H1 (cell line): ENCODE measurements around the gene THADA. TPM values are rescaled to one million over a fixed set of nuclear protein-coding genes. Genes with fewer than 3 reads are reported as not detected.

Experiments used
- CTCF ChIA-PET: fragments of 300-600 bp; sonication (Branson Sonifier 250); formaldehyde crosslinking; loops from one replicate; lab custom pipeline; 2021; ENCODE audit not compliant: partially characterized antibody; lab: Charles Lee
- POLR2A ChIA-PET: fragments of 300-600 bp; sonication (Branson Sonifier 250); formaldehyde crosslinking; loops from one replicate; lab custom pipeline; 2021; ENCODE audit warnings: inconsistent platforms; ENCODE audit not compliant: partially characterized antibody; lab: Charles Lee
- DNase-seq, 2 experiments: peaks; one replicate each; pipeline versions ENCODE4 v3.0.0 to v3.0.0-alpha.2; 2010 to 2022; ENCODE audit warnings: low spot score in 2 of 2, low read depth in 1 of 2, mixed read lengths in 1 of 2
- FAIRE-seq: peaks from 2 replicates; lab custom pipeline; 2011; peaks lifted over from hg19 to GRCh38; lab: Jason Lieb, UNC
- H2AFZ ChIP-seq: 2 replicates; pipeline ENCODE4 v1.8.1; 2012; ENCODE audit warnings: low read length, inconsistent platforms
- H2AK5ac ChIP-seq: 2 replicates; pipeline ENCODE4 v1.6.1; 2013; ENCODE audit warnings: low read depth, low read length
- H2BK120ac ChIP-seq: replicated peaks from 2 replicates; pipeline ENCODE3; 2013; ENCODE audit warnings: low read depth, low read length, inconsistent platforms
- H2BK12ac ChIP-seq: 2 replicates; pipeline ENCODE4 v1.6.1; 2013; ENCODE audit warnings: low read depth, low read length
- H2BK15ac ChIP-seq: 2 replicates; pipeline ENCODE4 v1.6.1; 2013; ENCODE audit warnings: low read length
- H2BK20ac ChIP-seq: 2 replicates; pipeline ENCODE4 v1.6.1; 2013; ENCODE audit warnings: low read length
- H2BK5ac ChIP-seq: 2 replicates; pipeline ENCODE4 v1.6.1; 2013; ENCODE audit warnings: low read depth, low read length
- H3K14ac ChIP-seq: 2 replicates; pipeline ENCODE4 v1.6.1; 2013; ENCODE audit warnings: inconsistent platforms; ENCODE audit not compliant: insufficient read length
- H3K18ac ChIP-seq: 2 replicates; pipeline ENCODE4 v1.6.1; 2013; ENCODE audit warnings: low read length; ENCODE audit errors: extremely low read depth
- H3K23ac ChIP-seq: 2 replicates; pipeline ENCODE4 v1.6.1; 2013; ENCODE audit warnings: inconsistent platforms; ENCODE audit not compliant: insufficient read length
- H3K23me2 ChIP-seq: 2 replicates; pipeline ENCODE4 v1.6.1; 2013; ENCODE audit warnings: low read depth, low read length
- H3K27ac ChIP-seq: 2 replicates; pipeline ENCODE4 v1.6.1; 2011; ENCODE audit warnings: low read depth, low read length, inconsistent platforms
- H3K27me3 ChIP-seq, 4 experiments: replicated peaks in 1 of 4; 1 replicate in 1 of 4; 2 replicates in 3 of 4; pipeline versions ENCODE4 v1.6.1 to v1.8.1; 2011 to 2013; ENCODE audit warnings: low read length in 3 of 4, mild to moderate bottlenecking in 3 of 4, inconsistent platforms in 2 of 4, mixed read lengths in 2 of 4, moderate library complexity in 1 of 4; ENCODE audit not compliant: control insufficient read depth in 3 of 4, insufficient read depth in 3 of 4; ENCODE audit errors: extremely low read depth in 1 of 4
- H3K36me3 ChIP-seq, 4 experiments: 2 replicates each; pipeline versions ENCODE4 v1.6.1 to v1.8.1; 2011 to 2013; ENCODE audit warnings: mild to moderate bottlenecking in 4 of 4, low read length in 3 of 4, moderate library complexity in 2 of 4, control low read depth in 1 of 4, inconsistent platforms in 1 of 4; ENCODE audit not compliant: insufficient read depth in 4 of 4, control insufficient read depth in 2 of 4
- H3K4ac ChIP-seq: replicated peaks from 2 replicates; pipeline ENCODE3; 2013; ENCODE audit warnings: low read length, low read depth, mixed read lengths, inconsistent platforms; ENCODE audit not compliant: insufficient read length
- H3K4me1 ChIP-seq, 4 experiments: replicated peaks in 1 of 4; 1 replicate in 1 of 4; 2 replicates in 3 of 4; pipeline versions ENCODE4 v1.6.1 to v1.8.1; 2011 to 2013; ENCODE audit warnings: low read length in 3 of 4, inconsistent platforms in 2 of 4, mixed read lengths in 1 of 4; ENCODE audit not compliant: insufficient read depth in 4 of 4, control insufficient read depth in 3 of 4
- H3K4me2 ChIP-seq, 2 experiments: 2 replicates each; pipeline versions ENCODE4 v1.6.1 to v1.8.1; 2011 to 2013; ENCODE audit warnings: low read depth in 2 of 2, low read length in 2 of 2, control low read depth in 1 of 2, inconsistent platforms in 1 of 2, mild to moderate bottlenecking in 1 of 2; ENCODE audit not compliant: insufficient read depth in 1 of 2
- H3K4me3 ChIP-seq, 4 experiments: fragments of 200-600, 300-600 bp in 1 of 4; sonication (generic), shearing (Covaris generic), sonication (Bioruptor Twin) in 1 of 4; 2 replicates each; pipeline versions ENCODE4 v1.5.1 to v1.8.1; 2011 to 2016; ENCODE audit warnings: low read length in 4 of 4, low read depth in 3 of 4, control low read depth in 2 of 4, inconsistent platforms in 2 of 4, mild to moderate bottlenecking in 2 of 4, mixed read lengths in 1 of 4, moderate library complexity in 1 of 4; ENCODE audit not compliant: insufficient read depth in 2 of 4; ENCODE audit errors: extremely low read depth in 1 of 4
- H3K56ac ChIP-seq: replicated peaks from 2 replicates; pipeline ENCODE3; 2013; ENCODE audit warnings: low read depth, mild to moderate bottlenecking, mixed read lengths, low read length, inconsistent platforms; ENCODE audit not compliant: insufficient read length
- H3K79me1 ChIP-seq: 2 replicates; pipeline ENCODE4 v1.6.1; 2013; ENCODE audit warnings: low read depth, low read length, control low read depth
- H3K79me2 ChIP-seq, 2 experiments: 2 replicates each; pipeline versions ENCODE4 v1.6.1 to v1.8.1; 2012 to 2013; ENCODE audit warnings: low read length in 2 of 2, mild to moderate bottlenecking in 2 of 2, inconsistent platforms in 1 of 2; ENCODE audit not compliant: insufficient read depth in 2 of 2, control insufficient read depth in 1 of 2
- H3K9ac ChIP-seq, 4 experiments: replicated peaks in 1 of 4; 1 replicate in 1 of 4; 2 replicates in 3 of 4; pipeline versions ENCODE4 v1.6.1 to v1.8.1; 2011 to 2013; ENCODE audit warnings: low read depth in 3 of 4, low read length in 3 of 4, control low read depth in 2 of 4, mild to moderate bottlenecking in 2 of 4, moderate library complexity in 2 of 4, inconsistent platforms in 1 of 4; ENCODE audit errors: extremely low read depth in 1 of 4
- H3K9me3 ChIP-seq, 2 experiments: 2 replicates each; pipeline versions ENCODE4 v1.6.1 to v1.8.1; 2012 to 2013; ENCODE audit warnings: mild to moderate bottlenecking in 2 of 2, moderate library complexity in 2 of 2, control low read depth in 1 of 2, inconsistent platforms in 1 of 2, low read depth in 1 of 2, low read length in 1 of 2, mixed read lengths in 1 of 2; ENCODE audit not compliant: insufficient read depth in 2 of 2
- H4K20me1 ChIP-seq, 2 experiments: replicated peaks in 1 of 2; 2 replicates each; pipeline versions ENCODE3 to v1.8.1; 2011 to 2013; ENCODE audit warnings: inconsistent platforms in 2 of 2, low read length in 2 of 2, mild to moderate bottlenecking in 1 of 2; ENCODE audit not compliant: insufficient read depth in 2 of 2, control insufficient read depth in 1 of 2
- H4K5ac ChIP-seq: 2 replicates; pipeline ENCODE4 v1.6.1; 2013; ENCODE audit warnings: low read length, low read depth, mixed read lengths, inconsistent platforms; ENCODE audit not compliant: insufficient read length
- H4K8ac ChIP-seq: 2 replicates; pipeline ENCODE4 v1.8.0; 2013; ENCODE audit warnings: mild to moderate bottlenecking, moderate library complexity, low read length, inconsistent platforms; ENCODE audit not compliant: insufficient read depth; ENCODE audit errors: extremely low read depth
- H4K91ac ChIP-seq: replicated peaks from 2 replicates; pipeline ENCODE3; 2013; ENCODE audit warnings: low read length, mixed read lengths, inconsistent platforms; ENCODE audit not compliant: insufficient read length
- BACH1 ChIP-seq: IDR thresholded peaks from 2 replicates; pipeline ENCODE4 v1.6.1; 2012; ENCODE audit warnings: low read length, improper control_type of control experiment
- BCL11A ChIP-seq, 2 experiments: IDR thresholded peaks; one replicate each; pipeline ENCODE4 v1.6.1; 2011; ENCODE audit warnings: low read depth in 2 of 2, low read length in 2 of 2, mild to moderate bottlenecking in 2 of 2
- BRCA1 ChIP-seq: IDR thresholded peaks from 2 replicates; pipeline ENCODE4 v1.6.1; 2012; ENCODE audit warnings: low read depth, low read length, improper control_type of control experiment
- CBX5 ChIP-seq: fragments of 300-800, 300-1000 bp; sonication (generic); IDR thresholded peaks from 2 replicates; pipeline ENCODE4 v1.7.1; 2016; ENCODE audit warnings: antibody characterized with exemption, low read length, low read depth
- CEBPB ChIP-seq: IDR thresholded peaks from 2 replicates; pipeline ENCODE4 v1.6.1; 2012; ENCODE audit warnings: low read depth, low read length
- E2F6 ChIP-seq: IDR thresholded peaks from 2 replicates; pipeline ENCODE4 v1.6.1; 2012; ENCODE audit warnings: inconsistent platforms
- GTF2F1 ChIP-seq: IDR thresholded peaks from 2 replicates; pipeline ENCODE4 v1.6.1; 2012; ENCODE audit warnings: low read depth, low read length, improper control_type of control experiment, borderline replicate concordance
- HDAC6 ChIP-seq: IDR thresholded peaks from one replicate; pipeline ENCODE4 v1.7.1; 2012; ENCODE audit warnings: low read depth, mild to moderate bottlenecking, inconsistent platforms, low read length, moderate library complexity
- KDM1A ChIP-seq: fragments of 200-600, 300-600 bp; sonication (generic); IDR thresholded peaks from 2 replicates; pipeline ENCODE4 v1.7.1; 2016; ENCODE audit warnings: mild to moderate bottlenecking, low read length, borderline replicate concordance
- MAFK ChIP-seq: IDR thresholded peaks from 2 replicates; pipeline ENCODE4 v1.6.1; 2012; ENCODE audit warnings: low read depth, mild to moderate bottlenecking, improper control_type of control experiment, low read length
- SIN3A ChIP-seq, 2 experiments: IDR thresholded peaks in 1 of 2; conservative IDR thresholded peaks in 1 of 2; 2 replicates each; pipeline ENCODE4 v1.6.1; 2011 to 2012; ENCODE audit warnings: low read length in 2 of 2, improper control_type of control experiment in 1 of 2, low read depth in 1 of 2, mild to moderate bottlenecking in 1 of 2
- SRF ChIP-seq: IDR thresholded peaks from 2 replicates; pipeline ENCODE4 v1.6.1; 2011; ENCODE audit warnings: mild to moderate bottlenecking, low read depth, low read length, moderate library complexity
- TBP ChIP-seq: IDR thresholded peaks from 2 replicates; pipeline ENCODE4 v1.6.1; 2011; ENCODE audit warnings: low read depth, low read length, improper control_type of control experiment
- polyA plus RNA-seq, 7 experiments: library from polyadenylated mRNA; depleted of rRNA in 3 of 7; stranded (reverse) in 5 of 7; unstranded in 2 of 7; fragments of >200 nt in 5 of 7; fragments of 200-250 nt in 2 of 7; gene quantifications; 1 replicate in 5 of 7; 2 replicates in 1 of 7; 4 replicates in 1 of 7; pipeline versions ENCODE4 v1.2.1 to v1.2.3, GENCODE V29; 2011 to 2013; ENCODE audit warnings: missing spikeins in 2 of 7, mixed read lengths in 2 of 7
- total RNA-seq: library from RNA; stranded (reverse); fragmentation: NEBNext Ultra II Directional; extraction: Animal tissue kit (Norgen Biotek cat#: 25700); gene quantifications from 2 replicates; pipeline ENCODE4 v1.2.1, GENCODE V29; 2021
- TF ChIP-seq, protein P1 (sequence below): IDR thresholded peaks from 2 replicates; pipeline ENCODE4 v1.6.1; 2012; ENCODE audit warnings: inconsistent platforms
- TF ChIP-seq, protein P2 (sequence below): IDR thresholded peaks from 2 replicates; pipeline ENCODE4 v1.6.1; 2011; ENCODE audit warnings: low read length, improper control_type of control experiment

THADA gene
- total and polyA plus RNA-seq, 2 of the 8 experiments (the other 6 are each of a cell fraction or from before 2014, with no cell fraction given), result 22.4 to 26.8 TPM

- no peak overlapping the region for H2BK120ac ChIP-seq
- no peaks in the 10 kb centered on the region for H3K27me3 ChIP-seq
- no peaks in the 10 kb centered on the region for H3K4me1 ChIP-seq
- no peak for FAIRE-seq
- no peak overlapping the region for H2BK5ac ChIP-seq
- no peak overlapping the region for H2BK20ac ChIP-seq
- no peak overlapping the region for H3K27ac ChIP-seq
- ChIA-PET POLR2A (no interaction called here), CTCF (interaction anchor here (0.8 to 1.3 kb wide), 2 partner anchors 33 to 56 kb away, joined by 3 read pairs; no protein-coding TSS in a partner anchor)
- H3K4me3 ChIP-seq, result no peak overlapping the region
- no peak overlapping the region for H2AK5ac ChIP-seq
- no peak overlapping the region for H3K18ac ChIP-seq
- H3K4ac ChIP-seq, result no peak overlapping the region
- no peak overlapping the region for H2BK12ac ChIP-seq
- H3K23me2 ChIP-seq, result no peaks in the 10 kb centered on the region
- no peak overlapping the region for H3K9ac ChIP-seq
- H3K9me3 ChIP-seq, result no peaks in the 10 kb centered on the region
- no peak overlapping the region for H4K5ac ChIP-seq
- no peak overlapping the region for H3K4me2 ChIP-seq
- no peaks in the 10 kb centered on the region; a peak in 1 of 8 replicates for H3K36me3 ChIP-seq
- H4K8ac ChIP-seq, result no peak overlapping the region
- H4K20me1 ChIP-seq, result no peaks in the 10 kb centered on the region
- no peak overlapping the region for H4K91ac ChIP-seq
- no peaks in the 10 kb centered on the region for H3K79me1 ChIP-seq
- no peak for DNase-seq
- no peak overlapping the region for H3K14ac ChIP-seq
- no peak overlapping the region for H3K56ac ChIP-seq
- H2AFZ ChIP-seq, result no peak overlapping the region
- H3K79me2 ChIP-seq, result no peaks in the 10 kb centered on the region
- no peak overlapping the region for H2BK15ac ChIP-seq
- H3K23ac ChIP-seq, result no peak overlapping the region
- no peak for TF ChIP-seq KDM1A
- TF ChIP-seq BCL11A (IDR thresholded peaks at IDR 0.05; ENCODE audit: low read depth in 2 of 2, low read length in 2 of 2), result no peak
- no peak for TF ChIP-seq HDAC6
- TF ChIP-seq, protein P1, sequence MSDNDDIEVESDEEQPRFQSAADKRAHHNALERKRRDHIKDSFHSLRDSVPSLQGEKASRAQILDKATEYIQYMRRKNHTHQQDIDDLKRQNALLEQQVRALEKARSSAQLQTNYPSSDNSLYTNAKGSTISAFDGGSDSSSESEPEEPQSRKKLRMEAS, result no peak
- TF ChIP-seq SRF, result no peak
- no peak for TF ChIP-seq CBX5
- TF ChIP-seq GTF2F1, result no peak
- TF ChIP-seq CEBPB, result no peak
- no peak for TF ChIP-seq E2F6
- TF ChIP-seq, protein P2, sequence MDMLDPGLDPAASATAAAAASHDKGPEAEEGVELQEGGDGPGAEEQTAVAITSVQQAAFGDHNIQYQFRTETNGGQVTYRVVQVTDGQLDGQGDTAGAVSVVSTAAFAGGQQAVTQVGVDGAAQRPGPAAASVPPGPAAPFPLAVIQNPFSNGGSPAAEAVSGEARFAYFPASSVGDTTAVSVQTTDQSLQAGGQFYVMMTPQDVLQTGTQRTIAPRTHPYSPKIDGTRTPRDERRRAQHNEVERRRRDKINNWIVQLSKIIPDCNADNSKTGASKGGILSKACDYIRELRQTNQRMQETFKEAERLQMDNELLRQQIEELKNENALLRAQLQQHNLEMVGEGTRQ, result no peak
- no peak for TF ChIP-seq BACH1
- TF ChIP-seq SIN3A (conservative IDR thresholded peaks at IDR 0.05 in 1 of 2, IDR thresholded peaks at IDR 0.05 in 1 of 2; ENCODE audit: low read depth in 1 of 2, low read length in 2 of 2), result no peak
- TF ChIP-seq TBP, result no peak
- TF ChIP-seq MAFK, result no peak
- TF ChIP-seq BRCA1, result no peak
These were observed 171.9 kb downstream of the THADA start for GRCh38 chr2:43423941-43424261.
